Measurements from ENCODE around the gene SLC11A1.

- TF ChIP-seq, protein P1, sequence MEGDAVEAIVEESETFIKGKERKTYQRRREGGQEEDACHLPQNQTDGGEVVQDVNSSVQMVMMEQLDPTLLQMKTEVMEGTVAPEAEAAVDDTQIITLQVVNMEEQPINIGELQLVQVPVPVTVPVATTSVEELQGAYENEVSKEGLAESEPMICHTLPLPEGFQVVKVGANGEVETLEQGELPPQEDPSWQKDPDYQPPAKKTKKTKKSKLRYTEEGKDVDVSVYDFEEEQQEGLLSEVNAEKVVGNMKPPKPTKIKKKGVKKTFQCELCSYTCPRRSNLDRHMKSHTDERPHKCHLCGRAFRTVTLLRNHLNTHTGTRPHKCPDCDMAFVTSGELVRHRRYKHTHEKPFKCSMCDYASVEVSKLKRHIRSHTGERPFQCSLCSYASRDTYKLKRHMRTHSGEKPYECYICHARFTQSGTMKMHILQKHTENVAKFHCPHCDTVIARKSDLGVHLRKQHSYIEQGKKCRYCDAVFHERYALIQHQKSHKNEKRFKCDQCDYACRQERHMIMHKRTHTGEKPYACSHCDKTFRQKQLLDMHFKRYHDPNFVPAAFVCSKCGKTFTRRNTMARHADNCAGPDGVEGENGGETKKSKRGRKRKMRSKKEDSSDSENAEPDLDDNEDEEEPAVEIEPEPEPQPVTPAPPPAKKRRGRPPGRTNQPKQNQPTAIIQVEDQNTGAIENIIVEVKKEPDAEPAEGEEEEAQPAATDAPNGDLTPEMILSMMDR (conservative IDR thresholded peaks at IDR 0.05): no peak
- TF ChIP-seq EZH2 (IDR thresholded peaks at IDR 0.05; ENCODE audit: low read depth): no peak
Measured at GRCh38 chr2:218392891-218393462, 10.9 kb downstream of the SLC11A1 start.
